ENCODE measurements around the gene HHIP.
"Not testable (repeated sequence)": the region's sequence is repeated elsewhere in the genome, so short reads cannot be mapped to it uniquely, and the experiment has no call there.

HHIP gene

DNA sequence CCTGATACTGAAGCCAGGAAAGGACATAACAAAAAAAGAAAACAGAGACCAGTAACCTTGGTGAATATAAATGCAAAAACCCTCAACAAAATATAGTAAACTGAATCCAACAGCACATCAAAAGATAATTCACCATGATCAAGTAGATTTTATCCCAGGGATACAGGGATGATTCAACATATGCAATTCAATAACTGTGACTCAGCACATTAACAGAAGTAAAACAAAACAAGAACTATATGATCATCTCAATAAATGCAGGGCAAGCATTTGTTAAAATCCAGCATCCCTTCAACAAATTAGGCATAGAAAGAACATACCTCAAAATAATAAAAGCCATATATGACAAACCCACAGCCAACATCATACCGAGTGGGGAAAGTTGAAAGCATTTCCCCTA lies 112.0 kb downstream of the HHIP start:
- DNase-seq (ENCODE audit: low spot score), result no peak

DNA sequence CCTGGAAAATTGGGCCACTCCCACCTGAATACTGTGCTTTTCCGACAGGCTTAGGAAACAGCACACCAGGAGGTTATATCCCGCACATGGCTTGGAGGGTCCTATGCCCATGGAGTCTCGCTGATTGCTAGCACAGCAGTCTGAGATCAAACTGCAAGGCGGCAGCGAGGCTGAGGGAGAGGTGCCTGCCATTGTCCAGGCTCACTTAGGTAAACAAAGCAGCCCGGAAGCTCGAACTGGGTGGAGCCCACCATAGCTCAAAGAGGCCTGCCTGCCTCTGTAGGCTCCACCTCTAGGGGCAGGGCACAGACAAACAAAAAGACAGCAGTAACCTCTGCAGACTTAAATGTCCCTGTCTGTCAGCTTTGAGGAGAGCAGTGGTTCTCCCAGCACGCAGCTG lies 122.9 kb downstream of the HHIP start:
- not testable (repeated sequence) for DNase-seq (ENCODE audit: low spot score)

DNA sequence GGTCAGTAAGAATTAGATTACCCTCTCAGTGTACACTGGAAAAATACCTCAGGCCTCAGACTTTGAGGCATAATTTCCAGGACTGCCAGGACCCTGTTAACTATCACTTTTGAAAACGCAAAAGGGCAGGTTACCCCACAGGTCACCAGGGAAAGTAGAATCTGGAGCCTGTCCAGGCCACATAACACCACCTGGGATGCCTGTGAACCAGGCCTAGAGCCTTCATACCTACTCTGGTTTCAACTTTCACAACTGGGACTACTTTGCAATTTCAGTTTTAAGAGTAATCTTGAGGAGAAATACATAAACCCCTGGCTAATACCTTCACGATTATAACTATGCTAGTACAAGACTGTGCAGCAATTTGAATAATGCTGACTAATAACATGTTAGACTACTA lies 132.4 kb downstream of the HHIP start:
- no peak for DNase-seq (ENCODE audit: low spot score)

DNA sequence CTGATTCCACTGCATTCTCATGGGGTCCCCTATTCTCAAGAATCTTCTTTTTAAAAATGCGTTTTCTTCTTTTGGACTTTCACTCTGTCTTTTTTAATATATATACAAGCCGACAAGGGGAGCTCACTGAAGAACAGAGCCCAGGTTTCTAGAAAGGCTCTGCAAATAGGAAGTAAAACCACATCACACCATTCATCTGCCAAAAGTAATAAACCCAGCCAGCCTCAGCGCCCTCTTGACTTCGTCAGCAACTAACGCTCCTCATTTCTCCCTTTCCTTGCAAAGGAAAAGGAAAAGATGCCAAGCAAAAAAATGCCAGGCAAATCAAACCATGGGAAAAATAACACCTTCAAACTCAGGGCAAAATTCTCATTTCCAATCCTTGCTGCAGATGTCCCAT lies 136.4 kb downstream of the HHIP start:
- DNase-seq (ENCODE audit: low spot score), result no peak

DNA sequence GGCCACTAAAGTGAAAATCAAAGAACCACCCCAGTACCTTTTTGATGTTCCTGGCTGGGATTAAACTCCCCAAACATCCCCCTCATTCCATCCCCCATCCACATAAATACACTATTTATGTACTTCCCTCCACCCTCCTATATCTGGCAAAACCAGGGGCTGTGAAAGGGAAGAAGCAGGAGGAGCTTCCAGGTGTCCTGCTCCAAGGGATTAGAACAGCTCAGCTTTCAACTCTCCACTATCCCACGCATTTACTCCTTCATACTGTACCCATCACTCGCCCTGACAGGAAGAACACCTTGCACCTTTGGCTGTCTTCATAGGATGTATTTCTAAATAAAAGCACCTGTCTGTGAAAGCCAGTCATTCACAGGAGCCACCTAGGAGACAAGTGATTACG lies 140.0 kb downstream of the HHIP start:
- DNase-seq (ENCODE audit: low spot score), result no peak

DNA sequence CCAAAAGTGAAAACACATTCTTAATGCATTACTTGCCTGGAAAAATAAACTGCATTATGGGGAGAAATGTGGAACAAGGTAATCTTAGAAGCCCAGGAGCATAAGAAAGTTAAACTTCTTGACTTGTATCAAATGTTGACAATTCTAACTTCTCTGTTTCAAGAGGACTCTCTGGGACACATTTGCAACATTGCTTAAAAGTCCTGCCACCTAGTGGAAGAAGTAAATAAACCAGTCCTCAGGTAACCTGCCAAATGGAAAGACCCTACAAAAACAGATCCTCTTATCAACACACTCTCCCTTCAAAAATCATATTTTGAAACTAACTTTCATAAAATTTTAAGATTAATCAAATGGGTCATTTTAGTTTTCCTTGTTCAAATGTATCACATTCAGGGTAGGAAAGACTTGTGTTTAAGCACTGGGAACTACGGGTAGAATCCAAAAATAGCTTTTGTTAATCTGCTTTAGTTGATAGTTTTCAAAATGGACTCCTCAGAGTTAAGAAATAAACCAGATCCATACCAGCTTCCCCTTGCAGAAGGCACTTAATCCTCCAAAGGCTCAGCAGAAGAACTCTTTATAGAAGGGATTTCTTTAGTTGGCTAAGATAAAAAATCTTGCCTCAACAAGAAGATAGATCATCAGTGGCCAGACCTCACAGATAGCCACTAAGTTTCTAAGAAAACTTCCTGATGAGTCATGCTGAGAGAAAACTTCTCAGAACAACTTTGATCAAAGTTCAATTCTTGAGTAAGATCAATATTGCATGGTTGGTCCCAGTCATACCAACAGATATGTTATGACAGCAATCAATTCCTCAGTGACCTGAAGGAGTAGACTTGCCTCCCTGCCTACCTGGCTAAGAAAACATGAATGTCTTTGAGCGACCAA lies 141.7 kb downstream of the HHIP start:
- DNase-seq (ENCODE audit: low spot score), result no peak

DNA sequence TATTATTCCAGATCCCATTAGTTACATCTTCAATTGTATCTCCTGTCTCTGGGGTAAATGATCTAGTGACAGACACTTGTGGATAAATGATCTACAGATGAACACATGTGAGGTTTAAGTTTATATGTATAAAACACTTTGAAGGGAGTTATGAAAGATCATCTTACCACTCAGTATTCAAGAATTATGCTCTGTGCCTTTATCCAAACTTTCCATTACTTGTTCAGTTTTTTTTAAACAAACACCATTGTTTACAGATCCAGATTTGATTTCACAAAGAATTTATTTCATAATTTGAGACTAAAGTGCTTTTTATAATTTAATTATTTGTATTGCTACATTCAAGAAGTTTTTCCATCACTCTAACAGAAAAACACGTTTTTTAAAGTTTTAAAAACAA lies 142.5 kb downstream of the HHIP start:
- no peak for DNase-seq (ENCODE audit: low spot score)

DNA sequence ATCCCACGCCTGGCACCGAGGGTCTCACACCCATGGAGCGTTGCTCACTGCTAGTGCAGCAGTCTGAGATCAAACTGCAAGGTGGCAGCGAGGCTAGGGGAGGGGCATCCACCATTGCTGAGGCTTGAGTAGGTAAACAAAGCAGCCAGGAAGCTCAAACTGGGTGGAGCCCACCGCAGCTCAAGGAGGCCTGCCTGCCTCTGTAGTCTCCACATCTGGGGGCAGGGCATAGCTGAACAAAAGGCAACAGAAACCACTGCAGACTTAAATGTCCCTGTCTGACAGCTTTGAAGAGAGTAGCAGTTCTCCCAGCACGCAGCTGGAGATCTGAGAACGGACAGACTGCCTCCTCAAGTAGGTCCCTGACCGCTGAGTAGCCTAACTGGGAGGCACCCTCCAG lies 146.0 kb downstream of the HHIP start:
- DNase-seq (ENCODE audit: low spot score), result not testable (repeated sequence)

Measured in hematopoietic multipotent progenitor cell treated with erythropoietin and hydrocortisone succinate and interleukin-3 and kit ligand, for 15 days (in vitro differentiated cells).